ENCODE measurements around the gene NAXD. TPM values are rescaled to one million over a fixed set of nuclear protein-coding genes. Genes with fewer than 3 reads are reported as not detected.
"Not testable (repeated sequence)": the region's sequence is repeated elsewhere in the genome, so short reads cannot be mapped to it uniquely, and the experiment has no call there.

Gene NAXD
- polyA plus RNA-seq (2014; cell fraction: cytosol; rRNA removed): 30.1 and 33.7 TPM in 2 replicates
- polyA plus RNA-seq (2014; cell fraction: nucleus; rRNA removed): 71.5 and 72.7 TPM in 2 replicates

DNA sequence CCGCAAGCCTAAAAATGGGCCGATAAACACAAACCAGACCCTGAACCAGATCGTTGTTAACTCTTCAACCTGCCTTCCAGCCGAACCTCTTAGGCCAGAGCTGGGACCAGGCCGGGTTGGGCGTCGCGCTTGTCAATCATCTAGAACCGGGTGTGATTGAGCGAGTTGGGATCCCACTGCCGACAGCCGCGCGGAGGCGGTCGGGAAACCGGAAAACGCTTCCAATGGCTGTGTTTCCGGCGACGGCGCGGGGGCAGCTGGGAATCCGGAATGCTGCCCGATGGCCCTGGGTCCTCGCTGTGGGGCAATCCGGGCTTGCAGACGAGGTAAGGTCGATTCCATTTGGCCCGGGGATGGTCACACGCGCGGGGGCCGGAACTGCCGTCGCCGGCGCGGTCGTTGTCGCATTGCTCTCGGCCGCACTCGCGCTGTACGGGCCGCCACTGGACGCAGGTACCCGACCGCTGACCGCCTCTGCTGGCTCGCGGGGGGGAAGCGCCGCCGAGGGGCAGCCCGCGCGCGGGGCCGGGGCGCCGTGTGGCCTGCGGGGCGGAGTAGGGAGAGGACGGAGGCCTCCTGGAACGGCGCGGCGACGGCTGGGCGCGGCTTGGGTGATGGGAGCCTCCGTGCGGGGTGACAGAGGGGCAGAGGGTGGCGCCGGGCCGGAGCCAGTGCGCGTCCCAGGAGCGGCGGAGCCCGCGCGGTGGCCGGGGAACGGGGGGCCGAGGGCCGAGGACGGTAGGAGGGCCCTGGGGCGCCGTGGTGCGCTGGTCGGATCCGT, at the start of gene NAXD:
Gene NAXD (plus strand): TSS at position 224 of the 781 bp plus-strand sequence. CDS start 57 bp downstream, at position 281.
- peak; percentile 92 for DNase-seq (ENCODE audit: low spot score)

DNA sequence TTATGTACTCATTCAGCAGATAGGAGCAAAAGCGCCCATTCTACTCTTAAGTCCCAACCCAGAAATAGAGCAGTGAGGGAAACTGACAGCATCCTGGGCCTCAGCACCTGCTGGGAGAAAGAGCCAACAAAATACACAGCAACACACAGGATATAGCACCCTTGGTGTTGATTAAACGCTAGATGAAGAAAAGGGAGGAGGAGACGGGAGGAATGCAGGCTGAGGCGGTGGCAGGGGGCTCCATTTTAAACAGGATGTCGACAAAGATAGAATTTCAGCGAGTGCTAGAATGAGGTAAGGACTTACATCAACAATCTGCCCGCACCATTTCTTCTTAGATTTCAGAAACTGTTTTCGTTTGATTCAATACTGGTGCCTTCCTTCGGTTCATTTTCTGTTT, 49.2 kb upstream of the NAXD start:
- no peak for DNase-seq (ENCODE audit: low spot score)

GRCh38 chr13:110568612-110569011, 46.7 kb upstream of the NAXD start:
- no peak for DNase-seq (ENCODE audit: low spot score)

DNA sequence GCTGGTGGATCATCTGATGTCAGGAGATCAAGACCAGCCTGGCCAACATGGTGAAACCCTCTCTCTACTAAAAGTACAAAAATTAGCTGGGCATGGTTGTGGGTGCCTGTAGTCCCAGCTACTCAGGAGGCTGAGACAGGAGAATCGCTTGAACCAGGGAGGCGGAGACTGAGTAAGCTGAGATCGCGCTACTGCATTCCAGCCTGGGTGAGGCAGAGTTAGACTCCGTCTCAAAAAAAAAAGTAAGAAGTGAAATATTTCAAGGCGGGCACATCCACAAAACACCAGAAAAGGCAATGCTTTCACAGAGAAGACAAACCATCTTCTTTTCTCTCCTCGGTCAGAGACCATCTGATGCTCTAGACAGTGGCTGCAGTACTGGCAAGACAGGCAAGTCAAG, 45.4 kb upstream of the NAXD start:
- not testable (repeated sequence) for DNase-seq (ENCODE audit: low spot score)

GRCh38 chr13:110570886-110571285, 44.5 kb upstream of the NAXD start:
- no peak for DNase-seq (ENCODE audit: low spot score)

- no peak for DNase-seq (ENCODE audit: low spot score)
Observed at GRCh38 chr13:110571896-110572777, 43.2 kb upstream of the NAXD start.

- no peak for DNase-seq (ENCODE audit: low spot score)
Observed at GRCh38 chr13:110572778-110573118, 42.6 kb upstream of the NAXD start.

GRCh38 chr13:110574161-110574560, 41.2 kb upstream of the NAXD start:
- no peak for DNase-seq (ENCODE audit: low spot score)

DNA sequence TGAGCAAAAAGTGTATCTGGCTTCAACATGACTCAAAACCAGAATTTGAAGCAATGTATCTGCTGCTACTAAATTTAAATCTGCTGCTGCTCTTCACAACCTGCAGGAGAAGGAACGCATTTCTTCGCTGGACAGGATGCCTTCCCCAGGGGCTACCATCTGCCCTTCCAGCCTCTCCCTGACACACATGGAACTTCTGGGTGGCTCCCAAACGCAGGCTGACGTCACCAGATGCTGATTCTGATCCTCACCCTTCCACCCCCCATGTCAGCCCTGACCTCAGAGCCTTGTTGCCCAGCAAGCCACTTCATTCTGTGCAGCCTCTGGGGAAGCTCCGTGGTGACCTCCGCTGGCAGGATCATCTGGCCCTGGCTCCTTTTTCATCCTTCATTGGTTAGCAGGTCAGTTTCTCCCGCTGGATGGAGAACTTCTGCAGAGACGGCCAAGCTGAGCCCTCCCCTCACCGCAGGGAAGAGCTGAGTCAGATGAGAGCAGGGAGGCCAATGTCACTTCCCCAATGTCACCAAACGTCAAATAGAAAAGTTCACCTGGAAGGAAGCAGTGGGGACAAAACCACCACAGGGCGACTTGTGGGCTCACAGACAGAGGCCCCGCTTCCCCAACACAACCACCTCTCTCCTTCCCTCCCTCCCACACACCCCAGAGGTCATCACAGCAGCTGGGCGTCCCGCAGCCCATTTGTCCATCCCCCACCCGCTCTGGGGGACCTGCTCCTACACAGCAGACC, 39.8 kb upstream of the NAXD start:
- peak; percentile 17 for DNase-seq (ENCODE audit: low spot score)

- DNase-seq (ENCODE audit: low spot score): no peak
Observed at GRCh38 chr13:110576070-110576394, 39.3 kb upstream of the NAXD start.

DNA sequence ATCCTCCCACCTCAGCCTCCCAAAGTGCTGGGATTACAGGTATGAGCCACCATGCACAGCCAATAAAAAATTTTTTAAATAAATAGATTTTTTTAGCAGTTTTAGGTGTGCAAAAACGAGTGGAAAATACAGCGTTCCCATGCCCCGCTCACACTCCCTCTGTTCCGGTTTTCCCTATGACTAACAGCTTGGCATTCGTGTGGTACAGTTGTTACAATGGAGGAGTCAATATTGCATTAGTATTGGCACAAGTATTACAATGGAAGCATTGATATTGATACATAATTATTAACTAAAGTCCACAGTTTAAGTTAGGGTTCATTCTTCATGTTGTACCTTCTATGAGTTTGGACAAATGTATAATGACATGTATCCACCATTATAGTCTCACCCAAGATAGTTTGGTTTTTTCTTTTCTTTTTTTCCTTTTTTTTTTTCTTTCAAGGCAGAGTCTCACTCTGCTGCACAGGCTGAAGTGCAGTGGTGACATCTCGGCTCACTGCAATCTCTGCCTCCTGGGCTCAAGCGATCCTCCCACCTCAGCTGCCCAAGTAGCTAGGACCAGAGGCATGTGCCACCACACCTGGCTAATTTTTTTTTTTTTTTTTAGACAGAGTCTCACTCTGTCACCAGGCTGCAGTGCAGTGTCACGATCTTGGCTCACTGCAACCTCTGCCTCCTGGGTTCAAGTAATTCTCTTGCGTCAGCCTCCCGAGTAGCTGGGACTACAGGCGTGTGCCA, 38.4 kb upstream of the NAXD start:
- DNase-seq (ENCODE audit: low spot score): no peak

DNA sequence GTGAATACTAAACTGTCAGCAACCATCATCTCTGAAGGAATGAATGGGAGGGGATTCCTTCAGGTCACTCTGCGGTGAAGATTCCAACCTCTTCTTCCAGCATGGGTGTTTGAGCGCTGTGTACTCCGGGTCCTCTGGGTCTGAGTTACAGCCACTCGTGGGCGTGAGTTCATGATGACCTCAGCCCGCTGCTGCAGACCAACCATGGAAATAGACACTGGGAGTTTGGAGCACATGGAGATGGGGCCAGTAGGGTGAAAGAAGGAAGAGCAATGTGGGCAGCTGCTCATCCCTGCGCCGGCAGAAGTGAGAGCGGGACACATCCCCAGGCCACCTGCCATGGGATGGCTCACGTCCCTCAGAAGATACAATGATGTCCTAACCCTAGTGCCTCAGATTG, 37.0 kb upstream of the NAXD start:
- DNase-seq (ENCODE audit: low spot score): no peak

DNA sequence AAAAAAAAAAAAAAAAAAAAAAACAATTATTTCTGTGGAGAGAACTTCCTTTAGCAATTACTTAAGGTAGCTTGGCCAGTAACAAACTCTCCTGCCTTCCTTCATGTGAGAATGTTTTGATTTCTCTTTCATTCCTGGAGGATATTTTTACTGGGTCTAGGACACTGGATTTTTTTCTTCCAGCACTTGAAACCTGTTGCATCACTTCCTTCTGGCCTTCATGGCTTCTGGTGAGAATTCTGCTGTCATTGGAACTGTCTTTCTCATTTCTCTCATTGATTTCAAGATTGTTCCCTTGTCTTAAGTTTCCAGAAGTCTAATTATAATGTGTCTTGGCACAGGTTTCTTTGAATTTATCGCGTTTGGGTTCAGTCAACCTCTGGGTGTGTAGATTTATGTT, 34.5 kb upstream of the NAXD start:
- no peak for DNase-seq (ENCODE audit: low spot score)

GRCh38 chr13:110581506-110582185, 33.7 kb upstream of the NAXD start:
- DNase-seq (ENCODE audit: low spot score): no peak

GRCh38 chr13:110582421-110582954, 32.9 kb upstream of the NAXD start:
- no peak for DNase-seq (ENCODE audit: low spot score)

- no peak for DNase-seq (ENCODE audit: low spot score)
Observed at GRCh38 chr13:110583178-110583865, 32.0 kb upstream of the NAXD start.

- DNase-seq (ENCODE audit: low spot score): no peak
Observed at GRCh38 chr13:110589793-110590390, 25.5 kb upstream of the NAXD start.

DNA sequence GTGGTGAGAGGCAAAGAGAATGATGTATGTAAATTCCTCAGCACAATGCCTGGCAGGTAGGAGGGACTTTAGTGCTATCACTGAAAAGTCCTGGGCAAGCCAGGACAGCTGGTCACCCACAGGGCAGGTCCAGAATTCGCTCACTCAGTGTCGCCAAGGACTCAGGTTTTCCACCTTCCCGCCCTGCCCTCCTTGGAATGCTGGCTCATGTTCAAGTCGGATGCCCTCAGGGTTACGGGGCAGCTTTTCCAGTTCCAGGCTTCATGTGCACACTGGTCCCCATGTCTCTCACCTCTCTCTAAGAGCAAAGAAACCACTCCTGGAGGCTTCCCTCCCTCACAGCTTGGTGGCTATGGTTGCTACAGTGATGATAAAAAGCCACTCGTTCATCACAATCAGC, 24.8 kb upstream of the NAXD start:
- DNase-seq (ENCODE audit: low spot score): no peak

GRCh38 chr13:110592665-110593064, 22.7 kb upstream of the NAXD start:
- no peak for DNase-seq (ENCODE audit: low spot score)

All from SK-N-DZ (cell line).